GM19238 (cell line): Measurements from ENCODE around the gene COBL.
A peak's percentile ranks its signal among the peaks of the same experiment; 100 is the strongest.
"Not testable (repeated sequence)": the region's sequence is repeated elsewhere in the genome, so short reads cannot be mapped to it uniquely, and the experiment has no call there.

Experiments
- DNase-seq: peaks from one replicate; pipeline ENCODE4 v3.0.0; 2011; ENCODE audit warnings: low spot score; ENCODE audit not compliant: insufficient read length

Gene COBL

GRCh38 chr7:51210766-51211165 lies 105.8 kb downstream of the COBL start:
- no peak for DNase-seq

- DNase-seq: no peak
Measured at GRCh38 chr7:51209426-51209825, 107.2 kb downstream of the COBL start.

DNA sequence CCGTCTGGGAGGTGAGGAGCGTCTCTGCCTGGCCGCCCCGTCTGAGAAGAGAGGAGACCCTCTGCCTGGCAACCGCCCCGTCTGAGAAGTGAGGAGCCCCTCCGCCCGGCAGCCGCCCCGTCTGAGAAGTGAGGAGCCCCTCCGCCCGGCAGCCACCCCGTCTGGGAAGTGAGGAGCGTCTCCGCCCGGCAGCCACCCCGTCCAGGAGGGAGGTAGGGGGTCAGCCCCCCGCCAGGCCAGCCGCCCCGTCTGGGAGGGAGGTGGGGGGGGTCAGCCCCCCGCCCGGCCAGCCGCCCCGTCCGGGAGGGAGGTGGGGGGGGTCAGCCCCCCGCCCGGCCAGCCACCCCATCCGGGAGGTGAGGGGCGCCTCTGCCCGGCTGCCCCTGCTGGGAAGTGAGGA lies 108.5 kb downstream of the COBL start:
- DNase-seq: not testable (repeated sequence)

- DNase-seq: no peak
Measured at GRCh38 chr7:51198654-51199053, 118.0 kb downstream of the COBL start.

DNA sequence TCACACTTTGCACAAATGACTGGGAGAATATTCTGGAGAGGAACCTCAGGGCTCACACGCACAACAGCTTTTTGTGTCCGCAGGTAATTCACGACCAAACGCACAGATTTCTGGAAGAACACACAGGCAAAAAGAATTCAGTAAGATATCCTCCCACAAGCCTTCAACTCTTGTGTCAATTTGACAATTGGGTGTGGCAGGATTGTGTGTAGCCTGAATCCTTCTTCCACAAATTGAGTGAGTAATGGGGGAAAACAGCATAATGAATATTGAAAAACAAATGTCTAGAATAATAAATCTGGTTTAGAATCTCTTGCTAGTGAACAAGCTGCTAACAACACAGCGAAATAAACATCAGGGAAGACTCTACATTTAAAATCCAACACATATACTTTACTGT lies 125.6 kb downstream of the COBL start:
- no peak for DNase-seq

GRCh38 chr7:51189777-51190176 lies 126.8 kb downstream of the COBL start:
- no peak for DNase-seq

- no peak for DNase-seq
Measured at GRCh38 chr7:51188987-51189386, 127.6 kb downstream of the COBL start.

- DNase-seq: no peak
Measured at GRCh38 chr7:51187941-51188340, 128.7 kb downstream of the COBL start.

DNA sequence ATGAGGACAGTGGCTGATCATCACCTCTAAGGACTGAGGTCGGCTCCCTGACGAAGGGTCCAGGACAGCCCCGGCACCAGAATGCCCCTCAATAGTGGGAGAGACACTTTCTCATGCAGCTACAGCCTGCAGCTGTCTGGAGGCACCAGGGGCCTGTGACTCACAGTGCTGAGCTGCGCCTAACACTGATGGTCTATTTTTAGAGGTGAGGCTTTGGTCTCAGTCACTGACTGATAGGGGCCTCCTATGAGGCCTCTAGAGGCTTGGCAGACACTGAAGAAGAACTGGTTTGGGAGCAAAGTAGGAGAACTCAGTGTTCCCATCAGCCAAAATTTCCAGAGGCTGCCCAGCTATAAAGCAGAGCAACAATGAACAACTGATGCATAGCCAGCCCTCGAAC lies 130.1 kb downstream of the COBL start:
- no peak for DNase-seq

DNA sequence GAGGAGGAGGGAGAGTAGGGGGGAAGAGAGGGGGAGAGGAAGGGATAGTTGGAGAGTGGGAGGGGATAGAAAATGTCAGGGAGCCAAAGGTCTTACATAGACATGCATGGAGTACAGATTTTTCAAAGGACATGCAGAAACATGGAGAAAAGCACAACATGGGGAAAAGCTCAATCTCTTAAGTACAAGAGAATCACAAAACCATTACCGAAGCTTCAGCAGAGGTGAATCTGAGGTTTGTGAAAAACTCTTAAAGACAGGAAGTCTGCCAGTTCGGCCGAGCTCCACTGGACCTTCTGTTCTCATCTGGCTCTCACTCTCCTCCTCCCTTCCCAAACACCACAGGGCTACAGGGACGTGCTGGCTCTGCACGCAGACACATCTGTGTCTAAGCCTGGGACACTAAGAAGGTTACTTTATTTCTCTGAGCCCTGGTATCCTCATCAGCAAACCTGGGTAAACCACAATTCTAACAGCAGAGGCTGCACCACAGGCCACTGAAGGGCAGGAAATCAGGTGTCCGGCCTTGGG lies 133.9 kb downstream of the COBL start:
- DNase-seq: no peak

DNA sequence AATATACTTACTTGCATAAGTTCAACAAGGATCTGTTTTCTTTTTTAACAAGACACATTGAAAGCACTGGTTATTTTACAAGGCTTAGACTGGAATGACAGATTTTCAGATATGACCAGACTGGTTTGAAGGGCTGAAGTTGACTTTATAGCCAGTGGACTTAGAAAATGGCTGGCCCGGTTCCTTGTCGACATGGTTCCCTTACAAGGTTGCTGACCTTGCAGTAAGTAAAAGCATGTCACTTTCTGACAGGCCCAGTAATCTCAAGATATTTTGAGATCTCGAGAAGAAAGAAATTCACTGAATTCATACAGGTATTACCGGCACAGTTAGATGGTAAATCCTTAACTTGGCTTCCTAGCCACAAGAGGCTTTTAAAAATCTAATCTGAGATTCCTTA lies 136.5 kb downstream of the COBL start:
- DNase-seq: no peak

DNA sequence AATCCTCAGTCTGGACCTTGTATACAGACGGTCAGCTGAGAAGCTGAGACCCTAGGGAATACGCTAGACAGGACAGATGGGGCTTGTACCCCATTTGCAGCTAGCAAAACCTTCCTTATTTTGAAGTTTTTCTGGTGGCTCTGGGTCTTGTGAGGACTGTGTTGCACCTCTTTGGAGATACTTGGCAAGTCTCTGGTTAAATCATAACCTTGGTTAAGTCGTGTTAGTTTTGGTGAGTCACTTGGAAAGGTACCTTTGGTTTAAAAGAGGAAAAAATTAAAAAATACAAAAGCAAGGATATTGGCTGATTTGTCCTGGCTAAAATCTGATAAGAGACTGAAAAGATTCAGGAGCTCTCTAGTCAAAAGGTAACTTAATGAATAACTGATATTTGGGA lies 140.6 kb downstream of the COBL start:
- DNase-seq: no peak

GRCh38 chr7:51175316-51175991 lies 141.2 kb downstream of the COBL start:
- no peak for DNase-seq

GRCh38 chr7:51165337-51165736 lies 151.3 kb downstream of the COBL start:
- no peak for DNase-seq

- peak; percentile 18 for DNase-seq
Measured at GRCh38 chr7:51162724-51163329, 153.8 kb downstream of the COBL start.

DNA sequence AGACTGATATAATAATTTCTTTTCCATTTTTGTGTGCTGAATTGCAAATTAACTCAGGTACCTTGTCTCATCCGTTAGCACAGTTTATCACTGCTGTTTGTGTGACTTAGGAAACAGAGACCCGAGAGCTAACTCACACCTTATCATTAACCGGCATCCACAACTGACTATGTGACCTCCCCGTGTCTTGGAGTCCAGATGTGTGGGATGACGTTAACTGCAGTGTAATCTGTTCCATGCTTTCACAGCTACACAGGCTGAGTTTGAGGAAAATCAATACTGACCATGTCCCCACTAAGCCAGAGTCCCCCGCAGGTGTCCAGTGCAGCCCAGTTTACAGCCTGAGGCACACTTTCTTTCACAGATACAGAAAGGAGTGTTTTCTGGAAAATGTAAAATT lies 154.7 kb downstream of the COBL start:
- no peak for DNase-seq

DNA sequence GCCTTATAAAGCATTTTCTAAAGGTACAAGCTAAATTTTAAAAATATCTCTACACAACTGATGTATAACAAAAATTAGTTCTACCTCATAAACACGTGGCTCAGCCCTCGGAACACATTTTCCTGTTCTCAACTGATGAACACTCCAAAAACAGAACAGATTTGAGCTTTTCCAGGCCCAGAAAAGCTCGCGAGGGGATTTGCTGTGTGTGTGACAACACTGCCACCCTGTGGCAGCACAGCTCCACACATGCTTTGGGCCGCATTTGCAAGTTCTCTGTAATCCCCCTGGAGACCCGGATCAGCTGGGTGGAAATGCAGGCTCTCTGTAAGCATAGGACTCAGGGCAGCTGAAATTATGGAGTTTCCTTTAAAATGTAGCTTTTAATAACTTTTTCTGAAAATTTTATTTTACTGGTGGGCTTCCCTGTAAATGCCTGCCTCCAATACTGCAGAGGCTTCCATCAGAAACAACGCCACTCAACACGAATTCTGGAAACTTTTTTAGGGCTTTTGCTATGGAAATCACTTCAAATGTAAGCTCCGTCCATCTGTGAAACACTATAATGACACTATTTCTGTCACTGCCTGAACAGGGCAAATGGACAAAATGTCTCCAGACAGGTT lies 155.5 kb downstream of the COBL start:
- DNase-seq: peak; percentile 34

GRCh38 chr7:51160411-51160810 lies 156.2 kb downstream of the COBL start:
- DNase-seq: no peak

DNA sequence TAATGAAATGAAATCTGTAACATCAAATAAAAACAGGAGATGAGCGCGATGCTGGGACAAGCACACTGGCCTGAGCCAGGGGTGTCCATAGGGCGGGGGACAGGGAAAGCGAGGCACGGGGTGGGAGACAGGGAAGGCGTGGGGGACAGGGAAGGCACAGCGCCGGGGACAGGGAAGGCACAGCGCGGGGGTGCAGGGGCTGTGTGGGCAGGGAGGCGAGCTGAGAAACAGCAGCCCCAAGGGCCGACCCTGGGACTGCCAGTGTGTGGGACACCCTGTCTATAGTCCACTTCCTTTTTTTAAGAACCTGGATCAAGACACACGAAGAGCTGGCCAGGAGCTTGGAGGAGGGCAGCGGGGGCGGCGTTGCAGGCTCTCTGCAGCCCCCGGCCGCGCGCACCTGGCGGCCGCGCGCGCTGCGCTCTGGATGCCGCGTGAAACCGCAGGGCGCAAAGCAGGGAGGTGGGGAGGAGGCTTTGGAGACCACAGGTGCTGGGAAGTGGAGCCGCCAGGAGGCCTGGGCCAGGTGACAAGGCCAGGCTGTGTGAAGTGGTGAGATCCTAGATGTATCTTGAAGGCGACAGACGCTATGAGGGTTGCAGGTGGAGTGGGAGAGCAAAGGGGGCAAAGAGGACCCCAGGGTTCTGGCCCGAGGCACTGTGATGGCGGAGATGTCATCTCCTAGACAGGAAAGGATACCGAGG lies 157.7 kb downstream of the COBL start:
- no peak for DNase-seq

DNA sequence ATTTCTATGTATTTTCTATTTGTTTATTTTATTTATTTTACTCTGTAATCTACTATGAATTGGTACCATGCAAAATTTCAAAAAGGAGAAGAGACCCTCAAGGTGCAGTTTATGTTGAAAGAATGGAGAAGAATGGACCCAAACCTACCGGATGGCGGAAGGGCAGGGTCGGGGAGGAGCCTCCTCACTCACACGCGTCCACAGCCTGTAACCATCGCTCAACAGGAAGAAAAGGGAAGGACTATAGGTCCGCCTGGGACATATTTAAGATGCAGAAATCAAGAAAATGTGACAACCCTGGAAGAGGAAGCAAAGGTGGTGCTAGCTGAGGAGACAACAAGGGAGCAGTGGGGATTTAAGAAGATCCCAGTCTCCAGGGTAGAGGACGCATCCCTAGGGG lies 158.4 kb downstream of the COBL start:
- no peak for DNase-seq

DNA sequence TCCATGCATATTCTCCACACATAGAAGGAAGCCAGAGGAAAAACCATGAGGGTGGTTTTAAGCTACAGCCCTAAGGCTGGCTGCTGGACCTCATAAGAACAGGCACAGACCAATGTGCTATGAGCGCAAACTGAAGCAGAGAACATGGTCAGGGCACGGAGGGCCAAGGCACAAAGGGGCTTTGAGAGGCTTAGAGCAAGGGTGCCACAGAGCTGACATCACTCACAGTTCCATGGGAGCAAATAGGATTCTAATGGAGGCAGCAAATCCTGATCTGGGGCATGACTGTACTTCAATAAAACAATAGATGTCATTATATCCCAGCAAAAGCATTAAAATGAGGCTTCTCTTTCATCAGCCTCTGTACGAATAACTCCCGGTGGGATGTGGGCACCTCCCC lies 162.4 kb downstream of the COBL start:
- no peak for DNase-seq

DNA sequence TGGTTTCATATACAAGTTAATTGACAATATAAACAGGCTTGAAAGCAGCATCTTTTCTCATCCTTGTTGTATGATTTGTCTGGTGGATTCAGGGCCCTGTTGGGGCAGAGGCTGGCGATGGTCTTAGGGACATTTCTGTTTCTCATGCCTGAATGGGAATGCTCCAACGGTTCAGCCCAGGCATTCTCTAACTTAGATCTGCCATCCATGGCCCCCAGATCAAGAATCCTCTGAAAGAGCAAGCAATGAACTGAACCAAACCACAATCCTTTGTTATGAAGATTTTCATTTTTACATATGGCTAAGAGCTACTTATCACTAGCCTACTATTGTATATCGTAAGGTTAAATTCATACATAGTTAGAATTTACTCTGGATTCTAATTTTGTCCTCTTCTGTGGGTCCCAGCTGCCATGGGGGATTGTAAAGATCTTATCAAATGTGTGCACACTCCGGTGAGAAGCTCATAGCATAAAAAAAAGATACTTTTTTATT lies 163.9 kb downstream of the COBL start:
- DNase-seq: no peak
